ENCODE results near the gene DNLZ. TPM values are rescaled to one million over a fixed set of nuclear protein-coding genes. Genes with fewer than 3 reads are reported as not detected.
A peak's percentile ranks its signal among the peaks of the same experiment; 100 is the strongest.

Gene DNLZ
- total and polyA plus RNA-seq, 5 experiments from 2014 or later = 32.8 to 58.1 (median 51.6) TPM

DNA sequence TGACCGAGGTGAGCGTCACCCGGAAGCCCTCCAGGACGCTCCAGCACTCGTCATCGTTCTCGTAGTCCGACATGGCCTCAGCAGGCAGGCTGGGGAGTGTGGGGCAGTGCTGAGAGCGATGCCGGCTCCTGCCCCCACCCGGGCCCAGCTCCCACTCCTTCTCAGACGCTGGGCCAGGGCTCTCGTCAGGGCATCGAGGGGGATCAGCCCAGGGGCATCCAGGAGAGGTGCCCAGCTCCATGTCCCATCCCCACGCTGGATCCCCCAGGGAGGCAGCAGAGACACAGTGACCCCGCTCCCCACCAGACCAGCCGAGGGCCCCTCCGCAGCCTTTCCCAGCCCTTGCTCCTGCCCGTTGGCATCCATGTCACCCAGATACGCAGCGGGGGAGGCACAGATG lies 8.5 kb upstream of the DNLZ start:
- no peak for ATAC-seq
- Mint-ChIP-seq H3K4me1 (peaks cover 0 to 5% (median 0%) of the 10 kb centered on the region in 4 donors), H3K4me3 (no peak overlapping the region), H3K9me3 (no peaks in the 10 kb centered on the region), H3K27me3 (no peaks in the 10 kb centered on the region), H3K27ac (no peak overlapping the region), H3K36me3 (no peaks in the 10 kb centered on the region)
- no peak for DNase-seq
- POLR2A ChIA-PET = interaction anchor here (0.6 to 1.9 kb wide), 2 partner anchors 9 to 270 kb away, joined by 5 to 6 read pairs; partner anchors contain the start of gene DNLZ

DNA sequence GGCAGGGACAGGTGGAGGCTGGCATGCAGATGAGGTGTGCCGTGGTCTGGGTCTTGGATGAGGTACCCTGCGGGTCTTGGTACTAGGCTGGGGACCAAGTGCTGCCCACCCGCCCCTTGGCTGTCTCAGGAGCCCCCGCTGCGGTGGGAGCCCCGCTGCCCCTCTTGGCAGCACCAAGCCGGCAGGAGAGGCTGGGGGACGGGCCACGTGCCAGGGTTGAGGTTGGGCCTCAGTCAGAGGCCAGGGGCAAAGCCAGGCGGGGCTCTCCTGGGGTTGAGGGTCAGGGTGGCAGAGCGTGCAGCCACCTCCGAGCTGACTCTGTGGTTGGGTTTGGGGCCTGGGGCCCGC lies 8.0 kb upstream of the DNLZ start:
- ATAC-seq (no peak), DNase-seq (no peak)
- no peaks in the 10 kb centered on the region for H3K36me3 Mint-ChIP-seq
- H3K4me1 Mint-ChIP-seq = peaks cover 0 to 5% (median 0%) of the 10 kb centered on the region in 4 donors
- POLR2A ChIA-PET = interaction anchor here (0.6 to 1.9 kb wide), 2 partner anchors 8 to 270 kb away, joined by 5 to 6 read pairs; partner anchors contain the start of gene DNLZ
- H3K4me3 Mint-ChIP-seq = no peak overlapping the region
- no peaks in the 10 kb centered on the region for H3K27me3 Mint-ChIP-seq
- no peaks in the 10 kb centered on the region for H3K9me3 Mint-ChIP-seq
- no peak overlapping the region for H3K27ac Mint-ChIP-seq

DNA sequence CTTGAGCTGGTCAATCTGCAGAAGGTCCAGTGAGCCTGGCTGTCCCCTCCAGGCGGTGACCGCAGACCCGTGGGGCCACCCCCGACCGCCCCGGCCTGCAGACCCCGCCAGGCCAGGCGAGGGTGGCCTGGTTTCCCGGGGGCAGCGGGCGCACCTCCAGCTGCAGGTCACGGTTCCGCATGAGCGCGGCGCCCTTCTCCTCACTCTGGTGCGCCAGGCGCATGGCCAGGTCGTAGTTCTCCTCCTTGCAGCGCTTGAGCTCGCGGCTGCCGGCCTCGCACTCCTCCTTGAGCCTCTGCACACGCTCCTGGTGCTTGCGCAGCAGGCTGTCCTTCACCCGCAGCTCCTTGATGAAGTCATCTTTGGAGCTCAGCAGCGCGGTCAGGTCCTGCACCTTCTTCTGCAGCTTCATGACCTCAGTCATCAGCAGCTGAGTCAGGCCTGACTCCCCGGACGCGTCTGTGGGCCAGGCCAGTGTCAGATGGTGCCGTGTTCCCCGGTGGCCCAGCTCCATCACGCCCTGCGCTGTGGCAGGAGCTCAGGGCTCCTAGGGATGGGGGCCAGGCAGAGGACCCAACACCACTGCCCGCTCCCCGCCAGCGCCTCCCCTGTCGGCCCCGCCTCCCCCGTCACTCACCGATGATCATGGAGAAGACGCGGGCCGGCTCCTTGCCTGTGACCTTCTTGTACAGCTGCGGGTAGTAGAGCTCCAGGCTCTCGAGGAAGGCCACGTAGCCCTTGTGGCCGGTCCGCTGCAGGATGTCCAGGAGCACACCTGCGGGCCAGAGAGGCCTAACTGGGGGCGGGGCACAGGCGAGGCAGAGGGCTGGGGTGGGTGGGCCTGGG lies 7.4 kb upstream of the DNLZ start:
- Mint-ChIP-seq H3K36me3 (peaks cover 0 to 2% (median 0%) of the 10 kb centered on the region in 3 donors), H3K4me3 (no peak overlapping the region), H3K27me3 (no peaks in the 10 kb centered on the region), H3K9me3 (no peaks in the 10 kb centered on the region), H3K4me1 (peaks cover 0 to 5% (median 0%) of the 10 kb centered on the region in 4 donors), H3K27ac (no peak overlapping the region)
- ATAC-seq (no peak), DNase-seq (no peak)
- POLR2A ChIA-PET = no interaction called here

DNA sequence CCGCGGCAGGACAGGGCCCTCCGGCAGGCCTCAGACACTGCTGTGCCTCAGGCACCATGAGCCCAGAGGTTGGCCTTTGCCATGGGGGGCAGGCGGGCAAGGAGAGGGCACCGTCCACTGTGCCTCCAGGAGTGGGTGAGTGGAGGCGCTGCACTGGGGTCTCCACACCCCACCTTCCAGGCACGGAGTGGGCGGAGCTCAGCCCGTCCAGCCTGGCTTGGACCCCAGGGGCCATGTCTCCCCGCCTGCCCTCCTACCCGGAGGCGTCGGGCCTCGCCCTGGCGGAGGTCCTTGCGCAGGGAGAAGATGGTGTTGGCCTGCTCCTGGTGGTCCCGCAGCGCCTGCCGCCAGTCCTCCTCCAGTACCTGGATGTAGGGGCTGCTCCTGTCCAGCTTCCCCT lies 6.5 kb upstream of the DNLZ start:
- Mint-ChIP-seq H3K4me1 (peaks cover 0 to 5% (median 0%) of the 10 kb centered on the region in 4 donors), H3K9me3 (no peaks in the 10 kb centered on the region), H3K27me3 (no peaks in the 10 kb centered on the region), H3K36me3 (peaks cover 0 to 2% (median 0%) of the 10 kb centered on the region in 3 donors), H3K27ac (no peak overlapping the region), H3K4me3 (no peak overlapping the region)
- POLR2A ChIA-PET = no interaction called here
- DNase-seq (no peak), ATAC-seq (no peak)

DNA sequence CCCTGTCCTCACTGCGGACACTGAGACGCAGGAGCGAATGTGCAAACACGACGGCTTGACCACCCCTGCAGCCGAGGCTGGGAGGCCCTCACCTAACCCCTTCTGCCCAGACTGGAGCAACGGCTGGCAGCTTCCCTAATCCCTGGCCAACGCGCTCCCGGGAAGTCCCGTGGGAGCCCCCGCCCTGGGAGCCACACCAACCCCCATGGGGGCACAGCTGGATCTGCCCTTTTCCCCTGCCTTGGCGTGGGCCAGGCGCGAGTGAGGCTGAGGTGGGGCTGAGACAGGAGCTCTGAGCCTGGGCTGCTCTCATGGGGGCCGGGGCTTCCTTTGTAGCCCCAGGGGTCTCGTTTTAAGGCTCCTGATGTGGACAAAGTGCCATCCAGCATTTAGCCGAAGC lies 4.6 kb upstream of the DNLZ start:
- peaks cover 0 to 2% (median 0%) of the 10 kb centered on the region in 3 donors for H3K36me3 Mint-ChIP-seq
- POLR2A ChIA-PET = no interaction called here
- H3K4me3 Mint-ChIP-seq = no peak overlapping the region
- no peaks in the 10 kb centered on the region for H3K27me3 Mint-ChIP-seq
- no peak overlapping the region for H3K27ac Mint-ChIP-seq
- DNase-seq (no peak), ATAC-seq (no peak)
- H3K4me1 Mint-ChIP-seq = peaks cover 0 to 4% (median 0%) of the 10 kb centered on the region in 4 donors
- no peaks in the 10 kb centered on the region for H3K9me3 Mint-ChIP-seq

DNA sequence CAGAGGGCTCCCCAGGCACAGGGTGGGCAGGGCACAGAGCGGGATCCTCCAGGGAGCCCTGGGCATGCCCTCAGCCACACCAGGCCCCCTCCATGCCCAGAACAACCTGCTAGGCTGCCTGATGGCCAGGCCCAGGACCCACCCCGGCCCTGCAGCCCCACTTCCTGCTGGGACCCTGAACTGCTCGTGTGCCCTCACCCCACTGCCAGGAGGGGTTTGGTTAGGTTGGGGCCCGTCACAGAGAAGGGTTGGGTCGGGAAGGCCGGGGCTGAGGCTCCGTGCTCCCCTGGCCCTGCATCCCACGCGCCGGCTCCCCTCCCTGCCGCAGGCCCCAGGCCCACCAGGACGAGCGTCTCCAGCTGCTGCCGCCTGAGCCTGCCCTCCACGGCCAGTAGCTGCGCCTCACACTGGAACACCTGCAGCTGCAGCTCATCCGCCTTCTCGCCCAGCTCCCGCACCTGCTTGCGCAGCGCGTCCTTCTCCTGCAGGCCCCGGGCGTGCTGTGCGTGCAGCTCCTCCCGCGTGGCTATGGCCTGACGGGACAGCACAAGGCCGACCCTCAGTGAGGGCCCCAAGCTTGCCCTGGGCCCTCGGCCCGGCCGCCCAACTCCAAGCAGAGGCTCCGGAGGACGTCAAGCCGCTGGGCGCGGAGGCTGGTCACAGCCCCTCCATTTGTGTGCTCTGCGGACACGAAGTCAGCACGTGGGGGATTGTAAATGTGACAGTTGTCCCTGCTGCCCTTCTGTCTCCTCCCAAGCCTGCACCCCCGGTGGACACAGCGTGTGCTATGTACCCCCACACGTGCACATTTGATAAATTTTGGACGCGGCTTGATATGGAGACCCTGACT lies 4.0 kb upstream of the DNLZ start:
- H3K4me1 Mint-ChIP-seq = peaks cover 0 to 5% (median 2%) of the 10 kb centered on the region in 4 donors
- ATAC-seq (no peak), DNase-seq (no peak)
- H3K4me3 Mint-ChIP-seq = no peak overlapping the region
- POLR2A ChIA-PET = no interaction called here
- H3K27ac Mint-ChIP-seq = no peak overlapping the region
- no peaks in the 10 kb centered on the region for H3K9me3 Mint-ChIP-seq
- peaks cover 0 to 2% (median 0%) of the 10 kb centered on the region in 3 donors for H3K36me3 Mint-ChIP-seq
- H3K27me3 Mint-ChIP-seq = no peaks in the 10 kb centered on the region

DNA sequence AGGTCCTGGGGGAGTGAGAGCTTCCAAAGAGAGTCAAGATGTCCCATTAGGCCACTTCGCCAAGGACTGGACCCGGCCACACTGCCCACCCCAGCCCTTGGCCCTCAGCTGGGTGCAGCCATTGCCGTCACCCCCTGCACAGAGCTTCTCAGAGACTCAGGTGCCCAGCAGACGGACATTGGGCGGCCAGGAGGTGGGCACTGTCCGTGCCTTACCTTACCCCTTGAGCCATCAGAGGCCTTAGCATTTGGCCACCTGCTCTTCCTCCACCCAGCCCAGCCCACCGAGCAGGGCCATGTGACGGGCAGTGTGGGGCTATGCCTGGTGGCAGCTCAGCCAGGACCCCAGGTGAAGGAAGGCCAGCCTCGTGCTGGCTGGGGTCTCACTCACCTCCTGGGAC lies 3.3 kb upstream of the DNLZ start:
- Mint-ChIP-seq H3K36me3 (peaks cover 0 to 2% (median 0%) of the 10 kb centered on the region in 3 donors), H3K9me3 (no peaks in the 10 kb centered on the region), H3K27ac (peak overlapping the region in 1 of 10 donors; percentile 19), H3K4me3 (no peak overlapping the region), H3K4me1 (peaks cover 0 to 6% (median 3%) of the 10 kb centered on the region in 4 donors), H3K27me3 (no peaks in the 10 kb centered on the region)
- no peak for ATAC-seq
- POLR2A ChIA-PET = no interaction called here
- no peak for DNase-seq

DNA sequence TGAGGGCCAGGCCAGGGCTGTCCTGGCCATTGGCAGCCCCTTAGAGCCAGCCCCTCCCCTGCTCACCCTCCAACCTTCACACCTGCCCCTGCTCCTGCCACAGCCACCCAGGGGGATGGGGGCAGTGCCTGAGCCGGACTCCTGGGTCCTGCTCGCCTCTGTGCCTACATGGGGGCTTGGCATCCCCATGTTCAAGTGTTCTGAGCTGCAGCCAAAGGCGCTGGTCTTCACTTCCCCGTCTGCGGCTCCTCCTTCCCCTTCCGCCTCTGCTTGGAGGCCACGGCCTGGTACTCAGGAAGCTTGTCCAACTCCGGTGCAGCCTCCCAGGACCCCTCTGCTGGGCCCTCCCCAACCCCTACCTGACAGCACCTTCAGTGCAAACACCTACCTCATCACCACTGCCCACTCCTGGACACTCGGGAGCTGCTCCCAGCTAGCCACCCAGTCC lies 2.3 kb upstream of the DNLZ start:
- Mint-ChIP-seq H3K27ac (peak overlapping the region in 1 of 10 donors; percentile 56), H3K4me3 (peak overlapping the region in 1 of 10 donors; percentile 58), H3K4me1 (peaks cover 0 to 6% (median 3%) of the 10 kb centered on the region in 4 donors), H3K9me3 (no peaks in the 10 kb centered on the region), H3K36me3 (peaks cover 0 to 2% (median 0%) of the 10 kb centered on the region in 3 donors), H3K27me3 (no peaks in the 10 kb centered on the region)
- DNase-seq (no peak), ATAC-seq (no peak)
- POLR2A ChIA-PET = interaction anchor here (1.4 kb wide), 1 partner anchor 8 kb away, joined by 3 read pairs; the partner anchor contains the start of gene CARD9

DNA sequence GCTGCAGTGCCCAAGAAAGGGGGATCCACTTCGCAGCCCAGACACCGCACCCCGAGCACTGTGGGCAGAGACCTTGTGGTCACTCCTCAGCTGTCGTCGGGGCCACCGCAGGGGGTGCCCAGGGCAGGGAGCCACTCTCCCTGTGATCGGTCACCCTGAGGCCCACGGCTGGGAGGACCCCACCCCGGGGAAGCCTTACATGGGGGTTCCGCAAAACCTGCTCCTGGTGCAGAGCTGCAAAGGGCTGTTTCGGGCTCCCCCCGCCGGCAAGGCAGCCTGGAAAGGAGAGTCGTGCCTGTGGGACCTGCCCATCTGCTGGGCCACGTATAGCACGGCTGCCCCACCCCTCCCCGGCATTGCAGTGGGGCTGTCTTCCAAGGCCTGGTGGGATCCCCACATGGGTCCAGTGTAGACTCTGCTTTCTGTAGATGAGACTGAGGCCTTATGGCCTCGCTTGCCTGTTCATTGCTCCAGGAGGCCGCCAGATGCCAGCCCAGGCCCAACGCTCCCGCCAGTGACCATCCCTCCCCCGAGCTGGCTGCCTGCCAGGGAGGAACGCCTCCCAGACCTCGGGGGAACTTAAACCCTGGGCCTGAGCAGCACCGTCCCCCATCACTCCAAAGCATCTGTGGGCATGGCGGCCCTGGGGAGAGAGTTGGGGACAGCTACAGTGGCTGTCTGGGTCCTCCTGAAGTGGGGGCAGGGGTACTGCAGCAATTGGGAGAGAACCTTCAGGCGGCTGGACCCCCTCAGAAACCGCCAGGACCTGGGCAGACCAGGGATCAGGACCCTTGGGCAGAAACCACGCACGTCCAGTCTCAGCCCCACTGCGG lies 1.6 kb upstream of the DNLZ start:
- H3K4me3 Mint-ChIP-seq = peak overlapping the region in 3 of 10 donors; percentile 8 to 54 (median 48)
- peaks cover 0 to 2% (median 0%) of the 10 kb centered on the region in 3 donors for H3K36me3 Mint-ChIP-seq
- H3K4me1 Mint-ChIP-seq = peaks cover 0 to 6% (median 3%) of the 10 kb centered on the region in 4 donors
- POLR2A ChIA-PET = interaction anchor here (1.4 to 2.5 kb wide), 2 partner anchors 9 to 36 kb away, joined by 3 to 34 read pairs; partner anchors contain the start of genes CARD9 and SNAPC4
- no peaks in the 10 kb centered on the region for H3K27me3 Mint-ChIP-seq
- H3K9me3 Mint-ChIP-seq = no peaks in the 10 kb centered on the region
- DNase-seq (no peak), ATAC-seq (no peak)
- peak overlapping the region in 1 of 10 donors; percentile 40 for H3K27ac Mint-ChIP-seq

DNA sequence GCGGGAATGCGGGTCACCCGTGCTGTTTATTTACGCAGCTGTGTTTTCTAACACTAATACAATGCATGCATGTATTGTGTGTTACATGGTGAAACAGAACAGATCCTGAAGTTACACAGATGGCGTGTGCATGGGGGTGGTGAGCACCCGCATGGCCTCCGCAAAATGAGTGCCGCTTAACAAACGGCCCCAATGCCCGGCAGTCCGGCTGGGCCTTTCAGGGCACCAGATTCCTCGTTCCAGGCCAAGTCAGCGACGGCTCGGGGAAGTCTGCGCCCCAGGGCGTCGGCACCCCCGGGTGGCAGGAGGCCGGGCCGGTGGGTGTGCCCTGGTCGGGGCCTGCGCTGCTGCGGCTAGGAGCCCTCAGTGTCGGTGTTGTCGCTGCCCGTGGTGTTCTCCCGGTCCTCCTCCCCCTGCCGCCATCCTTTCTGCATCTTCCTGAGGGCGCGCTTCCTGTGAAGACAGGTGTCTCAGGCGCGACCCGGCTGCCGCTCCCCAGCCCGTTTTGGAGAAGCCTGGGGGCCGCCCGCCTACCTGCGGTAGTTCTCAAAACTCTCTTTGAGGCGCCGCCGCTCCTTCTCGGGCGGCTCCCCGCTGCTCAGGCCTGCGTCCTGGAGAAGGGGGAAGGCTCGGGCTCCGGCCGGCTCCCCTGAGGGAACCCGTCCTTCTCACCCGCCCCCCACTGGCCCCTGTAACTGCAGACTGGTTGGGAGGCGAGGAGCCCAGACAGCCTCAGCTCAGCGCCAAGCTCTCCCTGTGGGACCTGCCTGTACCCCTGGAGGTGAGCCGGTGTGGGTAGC lies 605 bp upstream of the DNLZ start:
- H3K36me3 Mint-ChIP-seq = peaks cover 0 to 2% (median 0%) of the 10 kb centered on the region in 3 donors
- H3K9me3 Mint-ChIP-seq = no peaks in the 10 kb centered on the region
- H3K4me1 Mint-ChIP-seq = peaks cover 0 to 6% (median 3%) of the 10 kb centered on the region in 4 donors
- peak overlapping the region in 2 of 10 donors; percentile 40 to 80 for H3K27ac Mint-ChIP-seq
- H3K4me3 Mint-ChIP-seq = peak overlapping the region in 9 of 10 donors; percentile 14 to 70 (median 48)
- ATAC-seq (no peak), DNase-seq (no peak)
- no peaks in the 10 kb centered on the region for H3K27me3 Mint-ChIP-seq
- POLR2A ChIA-PET = interaction anchor here (0.6 to 2.5 kb wide), 13 partner anchors 8 to 364 kb away, joined by 3 to 34 read pairs (median 6); partner anchors contain the start of genes ENTR1, PMPCA and SNAPC4

DNA sequence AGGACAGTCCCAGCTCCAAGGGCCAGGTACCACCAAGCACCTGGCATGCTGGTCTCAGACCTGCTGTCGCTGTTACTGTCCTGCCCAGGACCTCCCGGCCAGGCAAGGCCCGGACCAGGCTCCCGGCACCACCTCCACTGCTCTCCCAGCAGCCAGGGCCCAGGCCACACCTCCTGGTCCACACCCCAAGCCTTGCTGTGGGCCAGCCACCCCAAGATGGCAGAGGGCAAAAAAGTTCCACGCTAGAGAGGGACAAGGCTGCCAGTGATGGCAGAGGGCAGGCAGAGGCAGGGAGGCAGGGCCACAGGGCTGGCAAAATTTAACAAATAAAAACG lies 1.1 kb downstream of the DNLZ start:
- no peak for ATAC-seq
- H3K27ac Mint-ChIP-seq = peak overlapping the region in 5 of 10 donors; percentile 31 to 90 (median 51)
- peaks cover 0 to 2% (median 0%) of the 10 kb centered on the region in 3 donors for H3K36me3 Mint-ChIP-seq
- H3K9me3 Mint-ChIP-seq = no peaks in the 10 kb centered on the region
- H3K4me1 Mint-ChIP-seq = peaks cover 0 to 6% (median 3%) of the 10 kb centered on the region in 4 donors
- H3K4me3 Mint-ChIP-seq = peak overlapping the region; percentile 9 to 90 (median 80)
- H3K27me3 Mint-ChIP-seq = no peaks in the 10 kb centered on the region
- POLR2A ChIA-PET = interaction anchor here (0.6 to 2.5 kb wide), 15 partner anchors 17 to 857 kb away, joined by 3 to 34 read pairs (median 4); partner anchors contain the start of genes ENTR1, PMPCA, SNAPC4 and TMEM141
- DNase-seq = no peak

Measured in naive thymus-derived CD8-positive, alpha-beta T cell (primary cell).